Measurements from ENCODE around the gene OXSR1.
"Not testable (repeated sequence)": the region's sequence is repeated elsewhere in the genome, so short reads cannot be mapped to it uniquely, and the experiment has no call there.

OXSR1 gene

DNA sequence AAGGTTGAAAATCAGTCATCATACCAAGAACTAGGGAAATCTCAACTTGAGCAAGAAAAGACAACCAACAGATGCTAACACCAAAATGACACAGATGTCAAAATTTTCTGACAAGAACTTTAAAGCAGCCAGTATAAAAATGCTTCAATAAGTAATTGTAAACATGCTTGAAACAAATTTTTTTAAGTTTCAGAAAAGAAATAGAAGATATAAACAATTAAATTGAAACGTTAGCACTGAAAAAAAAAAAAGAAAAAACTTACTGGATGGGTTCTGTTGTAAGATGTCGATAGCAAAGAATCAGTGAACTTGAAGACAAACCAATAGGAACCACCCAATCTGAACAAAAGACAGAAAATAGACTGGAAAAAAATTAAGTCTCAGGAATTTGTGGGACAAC is 18.8 kb upstream of the OXSR1 start:
- no peak for DNase-seq

DNA sequence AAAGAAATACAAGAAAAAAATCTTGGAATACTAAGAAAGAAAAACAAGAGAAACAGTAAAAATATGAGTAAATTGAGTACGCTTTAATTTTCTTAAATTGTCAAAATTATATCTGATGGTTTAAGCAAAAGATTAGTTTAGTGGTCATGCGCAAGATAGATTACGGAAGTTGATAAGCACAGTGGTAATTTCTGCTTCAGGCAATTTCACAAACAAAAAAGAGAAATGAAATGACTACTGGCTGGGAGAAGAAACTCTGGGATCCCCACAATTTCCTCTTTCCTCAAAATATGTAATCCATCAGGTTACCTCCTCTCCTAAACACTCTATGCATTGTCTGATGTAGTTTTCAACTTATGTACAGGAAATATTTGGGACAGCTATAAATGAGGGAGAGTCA is 17.9 kb upstream of the OXSR1 start:
- no peak for DNase-seq

DNA sequence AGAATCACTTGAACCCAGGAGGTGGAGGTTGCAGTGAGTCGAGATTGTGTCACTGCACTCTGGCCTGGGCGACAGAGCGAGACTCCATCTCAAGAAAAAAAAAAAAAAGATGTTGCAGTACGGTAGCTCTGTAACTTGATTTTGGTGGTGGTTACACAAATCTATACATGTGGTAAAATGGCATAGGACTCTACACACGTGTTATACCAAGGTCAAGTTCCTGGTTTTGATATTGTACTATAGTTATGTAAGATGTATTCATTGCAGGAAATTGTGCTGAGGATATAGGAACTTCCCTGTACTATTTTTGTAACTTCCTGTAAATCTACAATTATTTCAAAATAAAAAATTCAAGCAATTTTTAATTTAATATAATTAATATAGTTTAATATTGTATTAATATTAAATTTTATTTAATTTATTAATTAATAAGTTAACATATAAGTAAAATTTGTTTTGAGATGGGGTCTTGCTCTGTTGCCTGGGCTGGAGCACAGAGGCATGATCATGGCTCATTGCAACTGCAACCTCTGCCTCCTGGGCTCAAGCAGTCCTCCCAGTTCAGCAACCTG is 16.9 kb upstream of the OXSR1 start:
- no peak for DNase-seq

DNA sequence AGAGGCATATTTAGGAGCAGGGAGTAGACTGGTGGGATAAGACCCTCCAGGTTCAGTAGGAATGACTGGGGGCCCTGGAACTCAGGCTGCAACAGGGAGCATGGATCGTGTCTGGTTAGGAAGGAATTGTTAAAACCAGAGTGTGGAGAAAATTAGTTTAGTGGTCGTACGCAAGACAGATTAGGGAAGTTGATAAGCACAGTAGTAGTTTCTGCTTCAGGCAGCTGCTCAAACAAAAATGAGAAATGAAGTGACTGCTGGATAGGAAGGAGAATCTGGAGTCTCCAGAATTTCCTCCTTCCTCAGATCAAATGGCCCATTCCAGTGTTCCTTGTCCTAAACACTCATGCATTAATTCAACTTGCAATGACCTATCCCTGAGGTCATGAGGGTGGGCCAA is 15.6 kb upstream of the OXSR1 start:
- no peak for DNase-seq

DNA sequence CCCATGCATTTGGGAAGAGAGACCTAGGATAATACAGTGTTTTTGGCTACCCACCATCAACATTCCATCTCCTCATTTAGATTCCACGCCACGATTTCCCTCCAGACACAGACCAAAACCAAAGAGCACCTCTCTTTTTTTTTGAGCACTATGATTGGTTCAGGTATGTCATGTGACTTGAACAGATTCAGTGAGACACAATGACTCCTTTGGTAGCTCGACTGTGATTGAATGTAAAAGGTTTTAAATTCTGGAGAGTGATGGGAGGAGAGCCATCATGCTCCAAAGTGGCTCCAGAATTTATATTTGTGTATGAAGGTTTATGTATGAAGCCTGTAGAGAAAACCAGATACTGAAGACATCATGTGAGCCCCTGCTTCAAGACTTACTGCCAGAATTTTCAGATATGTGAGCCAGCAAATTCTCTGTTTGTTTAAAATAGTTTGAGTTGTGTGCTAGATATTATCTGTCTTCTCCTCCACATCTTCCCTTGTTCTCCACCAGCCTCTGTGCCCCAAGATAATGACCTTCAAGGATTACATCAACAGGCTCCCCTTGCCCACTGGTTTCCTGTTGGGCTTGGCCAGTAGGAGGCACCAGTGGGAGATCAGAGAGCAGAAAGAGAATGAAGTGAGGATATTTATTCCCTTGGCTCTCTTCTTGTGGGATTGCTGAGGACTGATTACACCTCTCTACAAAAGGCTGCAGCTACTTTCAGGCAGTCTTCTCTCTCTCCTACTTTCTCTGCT is 14.4 kb upstream of the OXSR1 start:
- DNase-seq: no peak

DNA sequence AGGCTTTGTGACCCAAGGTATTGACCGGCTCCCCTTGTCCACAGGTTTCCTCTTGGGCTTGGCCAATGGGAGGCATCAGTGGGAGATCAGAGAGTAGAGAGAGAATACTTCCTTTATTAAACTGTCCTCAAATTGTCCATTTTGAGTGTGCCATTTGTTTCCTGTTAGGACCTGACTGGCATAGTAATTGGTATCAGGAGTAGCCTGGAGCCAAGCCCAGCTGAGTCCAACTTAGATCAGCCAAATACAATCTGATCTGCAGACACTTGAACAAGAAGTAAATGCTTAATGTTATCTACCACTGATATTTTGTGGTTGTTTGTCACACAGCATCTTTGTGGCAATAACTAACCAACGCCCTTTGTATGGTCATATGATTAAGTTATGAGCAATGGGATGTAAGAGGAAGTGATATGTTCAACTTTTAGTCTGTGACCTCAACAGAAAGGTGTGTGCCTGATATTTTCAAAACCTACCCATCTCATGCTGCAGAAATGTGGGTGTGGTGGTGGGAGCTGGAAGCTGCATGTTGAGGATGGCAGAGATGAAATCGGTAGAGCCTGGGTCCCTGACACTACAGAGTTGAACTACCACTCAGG is 13.6 kb upstream of the OXSR1 start:
- no peak for DNase-seq

DNA sequence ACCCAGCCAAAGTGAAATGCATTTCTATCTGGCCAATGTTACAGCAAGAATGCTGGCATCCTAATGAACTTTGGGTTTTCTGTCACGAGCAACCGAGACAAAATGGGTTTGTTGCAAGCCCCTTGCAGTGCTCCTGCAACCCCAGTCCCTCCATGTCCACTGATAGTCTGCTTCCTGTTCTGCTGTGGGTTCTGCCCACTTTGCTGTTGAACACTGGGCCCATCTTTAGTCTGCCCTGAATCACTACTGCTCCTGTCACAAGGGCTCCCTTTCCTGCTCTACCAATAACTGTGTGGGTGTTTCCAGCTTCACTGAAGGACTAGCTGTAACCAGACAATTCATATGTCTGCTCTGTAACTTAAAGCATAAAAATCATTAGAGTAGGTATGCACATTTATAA is 12.7 kb upstream of the OXSR1 start:
- no peak for DNase-seq

DNA sequence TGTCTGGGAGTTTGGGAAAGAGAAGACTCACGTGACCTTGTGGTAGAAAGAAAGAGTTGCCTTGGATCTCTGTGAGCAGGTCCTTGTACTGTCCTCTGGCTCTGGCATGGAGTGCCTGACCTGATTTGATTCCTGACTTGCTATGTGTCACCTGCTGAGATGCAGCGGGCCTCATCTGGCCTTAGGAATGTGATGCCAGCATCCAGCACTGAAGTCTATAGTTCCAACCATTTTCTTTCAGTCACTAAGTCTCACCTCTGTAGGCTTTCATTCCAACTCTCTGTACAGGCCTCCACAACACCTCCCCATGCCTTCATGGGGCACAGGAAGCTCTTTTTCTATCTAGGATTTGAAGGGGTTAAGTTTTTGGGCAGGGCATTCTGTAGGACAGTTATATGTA is 12.1 kb upstream of the OXSR1 start:
- DNase-seq: no peak

DNA sequence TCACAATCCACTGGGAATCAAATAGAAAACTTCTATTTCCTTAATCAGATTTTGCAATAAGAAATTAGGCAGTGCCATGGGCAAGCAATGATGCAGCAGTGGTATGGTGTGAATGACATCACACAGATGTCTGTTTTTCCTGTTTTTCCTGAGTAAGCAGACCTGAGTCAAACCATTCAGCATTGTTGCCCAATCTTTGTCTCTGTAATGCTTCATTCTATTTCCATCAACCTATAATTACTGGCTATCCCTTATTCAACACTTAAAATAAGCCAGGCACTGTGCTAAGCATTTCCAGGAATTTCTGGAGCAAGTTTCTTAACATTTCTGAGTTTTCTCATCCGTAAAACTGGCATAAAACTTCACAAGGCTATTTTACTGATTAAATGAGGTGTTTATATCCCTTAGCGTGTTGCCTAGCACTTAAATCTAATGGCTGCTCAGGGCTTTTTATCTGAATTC is 11.3 kb upstream of the OXSR1 start:
- DNase-seq: no peak

DNA sequence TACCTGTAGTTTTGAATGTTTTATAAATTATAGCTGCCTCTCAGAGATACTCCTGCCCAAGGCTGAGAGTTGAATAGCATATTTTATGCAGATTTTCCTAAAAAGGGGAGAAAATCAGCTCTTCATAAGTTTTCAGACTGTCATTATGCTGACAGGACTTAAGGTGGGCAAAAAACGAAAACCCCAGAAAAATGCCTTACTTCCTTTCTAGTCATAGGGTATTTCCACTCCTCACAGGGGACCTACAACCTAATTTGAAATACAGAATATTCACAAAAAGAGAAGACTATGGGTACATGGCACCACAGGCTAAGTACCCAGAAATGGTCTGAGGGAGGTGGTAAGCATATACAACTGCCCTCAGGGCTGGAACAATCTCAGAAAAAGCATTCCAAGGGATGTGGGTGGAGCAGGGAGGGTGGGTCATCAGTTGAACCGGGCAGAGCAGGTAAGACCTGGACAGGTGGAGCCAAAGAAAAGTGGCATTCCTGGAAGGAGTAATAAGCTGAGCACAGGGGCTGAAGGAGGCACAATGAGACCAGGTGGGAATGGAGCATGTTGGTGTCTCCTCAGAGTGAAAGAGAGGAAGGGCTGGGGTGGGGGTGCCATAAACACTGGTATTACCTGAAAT is 10.6 kb upstream of the OXSR1 start:
- DNase-seq: no peak

DNA sequence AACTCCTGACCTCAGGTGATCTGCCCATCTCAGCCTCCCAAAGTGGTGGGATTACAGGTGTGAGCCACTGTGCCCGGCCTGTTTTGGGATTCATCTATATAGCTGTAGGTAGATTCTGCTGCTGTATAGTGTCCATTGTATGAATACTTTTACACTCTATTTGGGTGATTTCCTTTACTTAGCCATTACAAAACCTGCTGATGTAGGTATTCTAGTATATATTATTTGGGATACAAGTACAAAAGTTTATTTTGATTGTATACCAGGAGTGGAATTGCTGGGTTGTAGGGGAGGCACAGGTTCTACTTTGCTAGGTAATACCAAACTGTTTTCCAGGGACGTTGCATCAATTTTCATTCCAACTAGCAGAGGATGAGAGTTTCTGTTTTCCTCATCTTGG is 9.5 kb upstream of the OXSR1 start:
- no peak for DNase-seq

DNA sequence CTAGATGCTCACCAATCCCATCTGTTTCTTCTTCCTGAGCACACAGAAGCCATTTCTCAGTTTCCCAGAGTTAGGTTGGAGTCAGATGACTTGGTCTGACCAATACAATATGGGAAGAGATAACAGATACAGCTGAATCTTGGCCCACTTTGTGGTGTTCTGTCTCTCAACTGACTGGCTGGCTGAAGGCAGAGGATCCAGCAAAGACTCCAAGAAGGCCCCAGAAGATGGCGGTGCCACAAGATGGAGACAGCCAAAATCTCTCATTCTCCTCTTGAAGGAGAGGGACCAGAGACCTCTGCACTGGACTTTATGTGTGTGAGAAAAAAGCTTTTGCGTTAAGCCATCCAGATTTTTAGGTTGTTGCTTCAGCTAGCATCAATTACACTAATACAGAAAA is 8.2 kb upstream of the OXSR1 start:
- DNase-seq: no peak

DNA sequence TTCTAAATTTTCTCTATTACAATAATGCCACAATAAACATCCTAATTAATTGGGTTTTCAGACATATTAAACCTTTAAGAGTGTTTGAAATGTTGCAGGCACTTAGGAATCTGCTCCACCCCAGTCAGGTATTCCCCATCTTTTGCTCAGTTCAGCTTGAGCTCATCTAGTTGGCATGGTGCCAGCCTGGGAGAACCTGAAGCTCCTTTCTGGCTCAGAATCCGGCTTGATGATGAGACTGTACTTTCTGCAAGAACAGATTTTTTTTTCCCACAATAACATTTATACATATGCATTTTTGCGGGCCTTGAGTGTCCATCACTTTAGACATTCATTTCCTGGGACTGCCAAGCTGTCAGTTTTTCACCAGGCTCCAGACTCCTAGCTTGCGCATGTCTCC is 7.7 kb upstream of the OXSR1 start:
- no peak for DNase-seq

DNA sequence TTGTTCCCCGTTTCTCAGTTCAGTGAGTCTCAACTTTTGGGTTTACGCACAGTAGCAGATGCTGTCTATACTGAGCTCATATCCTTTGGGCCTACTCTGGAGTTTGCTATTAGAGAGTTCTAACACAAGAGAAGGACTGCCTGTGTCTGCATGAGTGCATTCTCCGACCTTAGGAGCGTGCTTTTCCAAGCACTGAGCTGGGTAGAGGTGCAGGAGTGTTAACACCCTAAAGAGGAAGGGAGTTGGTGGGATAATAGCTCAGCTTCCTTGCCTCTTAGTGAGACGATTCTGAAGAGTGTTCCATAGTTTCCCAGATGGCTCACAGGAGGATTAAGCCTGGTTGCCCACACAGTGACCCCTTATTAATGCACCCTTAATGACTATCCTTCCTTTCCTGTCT is 6.9 kb upstream of the OXSR1 start:
- DNase-seq: no peak

DNA sequence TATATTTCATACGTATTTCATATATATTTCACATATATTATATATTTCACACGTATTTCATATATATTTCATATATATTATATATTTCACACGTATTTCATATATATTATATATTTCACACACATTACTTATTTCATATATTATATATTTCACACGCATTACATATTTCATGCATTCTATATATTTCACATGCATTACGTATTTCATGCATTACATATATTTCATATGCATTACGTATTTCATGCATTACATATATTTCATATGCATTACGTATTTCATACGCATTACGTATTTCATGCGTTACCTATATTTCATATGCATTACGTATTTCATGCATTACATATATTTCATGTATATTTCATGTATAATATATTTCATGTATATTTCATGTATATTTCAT is 4.6 kb upstream of the OXSR1 start:
- not testable (repeated sequence) for DNase-seq

DNA sequence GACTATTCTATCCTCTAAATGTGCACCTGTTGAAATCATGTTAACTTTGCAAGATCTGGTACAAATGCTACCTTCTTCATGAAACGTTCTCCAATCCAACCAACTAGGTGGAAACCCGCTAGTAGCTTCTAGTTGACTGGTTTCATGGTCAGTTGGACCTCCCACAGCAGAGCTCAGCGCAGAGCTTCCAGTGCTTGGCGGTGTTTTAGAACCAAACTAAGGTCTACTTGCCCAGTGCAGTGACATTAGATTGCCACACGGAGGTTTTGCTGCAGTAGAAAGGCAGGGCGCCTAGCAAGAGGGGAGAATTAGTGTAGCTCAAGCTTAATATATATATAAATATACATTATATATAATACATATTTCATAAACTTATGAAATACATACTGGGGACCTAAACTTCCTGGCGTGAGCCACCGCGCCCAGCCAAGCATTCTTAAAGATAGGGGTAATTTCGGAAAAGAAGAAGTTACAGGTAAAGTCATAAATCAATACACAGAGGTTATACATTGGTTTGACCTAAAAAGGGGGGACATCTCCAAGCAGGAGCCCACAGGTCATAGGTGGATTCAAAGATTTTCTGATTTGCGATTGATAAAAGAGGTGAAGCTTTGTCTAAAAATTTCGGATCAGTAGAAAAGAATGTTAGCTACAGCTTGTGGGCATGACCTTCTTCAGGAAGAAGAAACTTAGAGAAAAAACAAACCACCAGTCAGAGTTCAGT is 2.1 kb upstream of the OXSR1 start:
- no peak for DNase-seq

DNA sequence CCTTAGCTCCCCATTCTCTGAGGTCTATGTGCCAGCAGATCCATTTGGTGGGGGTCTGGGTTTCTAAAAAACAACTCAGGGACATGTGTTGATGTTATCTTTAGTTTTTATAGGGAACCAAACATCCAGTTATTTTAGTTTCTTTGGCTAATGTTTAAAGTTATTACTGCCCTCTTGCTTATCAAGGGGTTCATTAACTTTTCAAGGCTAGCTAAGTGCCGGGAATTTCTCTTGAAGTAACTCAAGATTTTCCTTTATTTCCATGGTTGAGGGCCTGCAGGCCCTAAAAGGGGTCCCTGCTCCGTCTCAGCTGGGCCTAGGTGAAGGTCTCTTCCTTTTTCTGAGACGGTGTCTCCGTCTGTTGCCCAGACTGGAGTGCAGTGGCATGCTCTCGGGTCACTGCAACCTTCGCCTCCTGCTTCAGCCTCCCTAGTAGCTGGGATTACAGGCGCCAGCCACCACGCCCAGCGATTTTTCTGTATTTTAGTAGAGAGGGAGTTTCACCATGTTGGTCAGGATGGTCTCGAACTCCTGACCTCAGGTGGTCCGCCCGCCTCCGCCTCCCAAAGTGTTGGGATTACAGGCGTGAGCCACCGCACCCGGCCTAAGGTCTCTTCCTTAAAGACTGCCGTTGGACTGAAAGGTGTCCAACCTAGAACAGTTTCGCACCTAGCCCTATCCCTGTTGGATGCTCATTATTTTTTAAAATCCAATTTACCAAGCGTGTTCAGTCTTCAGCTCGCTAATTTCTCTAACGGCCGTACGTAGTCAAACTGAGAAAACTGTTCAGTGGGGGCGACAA is 1.3 kb upstream of the OXSR1 start:
- DNase-seq: no peak

DNA sequence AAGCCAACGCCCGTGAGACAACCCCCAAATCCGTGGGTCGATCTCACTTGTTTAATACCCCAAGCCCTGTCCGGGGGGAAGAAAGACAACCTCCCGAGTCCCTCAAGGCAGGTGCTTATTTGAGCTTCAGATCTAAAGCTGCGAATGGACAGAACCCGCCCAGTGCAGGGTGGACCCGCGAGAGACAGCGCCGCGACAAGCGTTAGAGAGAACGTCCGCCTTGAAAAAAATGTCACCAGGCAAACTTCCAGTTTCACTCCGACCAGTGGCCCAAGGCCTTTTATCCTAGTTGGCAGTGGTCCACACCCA is 740 bp upstream of the OXSR1 start:
- no peak for DNase-seq

DNA sequence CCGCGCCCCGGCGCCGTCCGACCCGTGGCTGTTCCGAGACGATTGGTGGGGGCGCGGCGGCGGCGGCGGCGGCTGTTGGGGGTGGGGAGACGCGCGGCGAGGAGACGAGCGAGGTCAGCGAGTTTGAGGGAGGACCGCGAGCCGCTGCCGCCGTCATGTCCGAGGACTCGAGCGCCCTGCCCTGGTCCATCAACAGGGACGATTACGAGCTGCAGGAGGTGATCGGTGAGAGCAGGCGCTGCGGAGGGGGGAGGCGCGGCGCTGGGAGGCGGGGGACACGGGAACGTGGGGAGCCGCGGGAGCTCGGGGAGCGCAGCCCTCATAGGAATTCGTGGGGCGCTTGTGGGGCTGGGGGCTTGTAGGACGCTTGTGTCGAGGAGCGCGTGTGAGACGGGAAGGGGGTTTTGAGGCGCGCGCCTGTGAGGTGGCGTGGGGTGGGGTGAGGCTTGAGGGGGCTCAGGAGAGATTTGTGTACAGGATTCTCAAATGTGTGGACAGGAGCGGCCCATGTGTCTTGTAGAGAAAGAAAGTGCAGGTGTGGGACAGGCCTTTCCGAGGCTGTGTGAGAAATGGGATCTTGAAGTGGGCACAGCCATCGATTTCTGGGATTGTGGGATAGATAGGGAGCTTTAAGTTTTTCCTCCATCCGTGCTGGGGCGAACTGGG is 518 bp downstream of the OXSR1 start:
- DNase-seq: no peak

DNA sequence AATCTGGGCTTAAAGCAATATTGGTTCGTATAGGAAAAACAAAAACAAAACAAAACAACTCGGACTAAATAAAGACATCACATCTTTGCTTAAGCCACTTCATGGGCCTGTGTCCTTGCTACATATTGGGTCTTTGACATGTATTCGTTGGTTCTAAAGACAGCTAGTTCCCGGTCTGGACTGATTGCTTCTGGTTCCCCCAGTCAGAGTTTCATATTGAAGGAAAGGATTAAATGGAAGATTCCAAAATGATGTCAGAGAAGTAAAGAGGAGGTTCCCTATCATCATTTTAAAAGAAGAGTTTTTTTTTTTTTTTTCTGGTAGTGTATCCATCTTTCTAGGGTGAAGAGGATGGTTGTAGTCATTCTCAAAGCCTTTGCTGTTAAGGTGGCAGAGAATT is 2.3 kb downstream of the OXSR1 start:
- no peak for DNase-seq

DNA sequence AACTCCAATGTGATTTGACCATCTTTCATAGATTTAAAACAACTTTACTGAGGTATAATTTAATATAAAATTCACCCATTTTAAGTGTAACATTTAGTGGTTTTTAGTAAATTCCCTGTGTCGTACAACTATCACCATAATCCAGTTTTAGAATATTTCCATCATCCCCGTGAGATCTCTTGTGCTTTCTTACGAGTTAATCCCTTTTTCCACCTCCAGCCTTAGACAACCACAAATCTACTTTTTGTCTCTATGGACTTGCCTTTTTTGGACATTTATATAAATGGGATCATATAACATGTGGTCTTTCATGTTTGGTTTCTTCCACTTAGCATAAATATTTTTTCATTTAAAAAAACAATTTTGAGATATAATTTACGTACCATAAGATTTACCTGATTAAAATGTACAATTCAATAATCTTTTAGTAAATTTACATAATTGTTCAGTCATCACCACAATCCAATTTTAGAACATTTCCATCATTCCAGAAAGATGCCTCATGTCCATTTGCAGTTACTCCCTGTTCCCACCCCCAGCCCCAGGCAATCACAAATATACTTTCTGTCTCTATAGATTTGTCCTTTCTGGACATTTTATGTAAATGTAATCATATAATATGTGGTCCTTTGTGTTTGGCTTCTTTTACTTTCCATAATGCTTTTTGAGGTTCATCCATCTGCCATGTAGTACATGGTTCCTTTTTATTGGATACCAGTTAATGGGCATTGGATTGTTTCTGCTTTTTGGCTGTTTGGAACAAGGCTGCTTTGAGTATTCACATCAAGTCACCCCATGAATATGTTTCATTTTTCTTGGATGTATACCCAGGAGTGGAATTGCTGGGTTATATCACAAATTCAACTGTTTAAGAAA is 3.1 kb downstream of the OXSR1 start:
- DNase-seq: no peak

Data from NCI-H1417 treated with DMSO at 0.1 percent for 48 hours (cell line).